GM19438 (cell line): ENCODE results near the gene MVB12B.

Source experiments
- ATAC-seq: cut with Tn5 transposase; IDR thresholded peaks from one replicate; pipeline ENCODE4 v1.9.1; 2021; ENCODE audit warnings: low read depth; ENCODE audit not compliant: unreplicated experiment

The MVB12B gene

DNA sequence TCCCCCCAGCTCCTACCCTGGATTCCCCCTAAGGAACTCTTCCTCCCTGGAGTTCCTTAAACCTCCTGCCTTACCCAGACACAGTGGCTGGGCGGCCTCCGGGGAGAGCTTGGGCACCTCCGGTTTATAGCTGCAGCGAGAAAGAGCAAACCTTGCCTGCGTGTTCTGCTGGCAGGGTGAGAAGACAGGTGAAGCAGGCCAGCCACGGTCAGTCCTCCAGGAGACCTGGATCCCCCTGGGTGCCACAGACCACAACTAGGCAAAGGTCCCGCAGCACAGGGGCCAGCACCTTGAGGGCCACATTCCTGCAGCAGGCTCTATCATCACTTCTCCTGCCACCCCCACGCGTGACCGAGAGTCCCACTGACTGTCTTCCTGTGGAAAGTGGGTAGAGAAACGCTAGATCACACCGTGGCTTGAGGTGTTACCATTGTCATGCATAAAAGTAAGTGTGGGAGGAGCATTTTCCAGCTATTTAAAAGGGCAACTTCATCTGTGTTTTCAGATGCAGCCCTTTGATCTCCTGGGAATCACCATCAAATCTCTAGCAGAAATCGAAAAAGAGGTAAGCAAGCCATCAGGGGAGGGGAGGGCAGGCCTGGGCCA lies 156.9 kb downstream of the MVB12B start:
- no peak for ATAC-seq

DNA sequence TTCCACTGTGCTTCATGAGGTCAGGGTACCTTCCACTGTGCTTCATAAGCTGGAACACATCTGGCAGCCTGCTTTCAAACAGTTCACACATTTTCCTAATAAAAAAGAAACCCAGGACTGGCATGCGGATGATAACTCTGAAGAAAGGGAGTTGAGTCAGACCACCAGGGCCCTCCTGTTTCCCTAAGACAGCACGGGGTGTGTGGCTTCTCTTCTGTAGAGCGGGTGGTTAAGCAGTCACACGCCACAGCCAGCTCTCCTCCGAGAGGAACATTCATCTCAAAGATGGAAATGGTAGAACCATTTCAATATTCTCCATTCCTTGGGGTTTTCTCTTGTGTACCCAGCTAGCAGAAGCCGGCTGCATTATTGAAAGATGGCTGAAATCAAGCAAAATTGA lies 159.0 kb downstream of the MVB12B start:
- ATAC-seq, result no peak

DNA sequence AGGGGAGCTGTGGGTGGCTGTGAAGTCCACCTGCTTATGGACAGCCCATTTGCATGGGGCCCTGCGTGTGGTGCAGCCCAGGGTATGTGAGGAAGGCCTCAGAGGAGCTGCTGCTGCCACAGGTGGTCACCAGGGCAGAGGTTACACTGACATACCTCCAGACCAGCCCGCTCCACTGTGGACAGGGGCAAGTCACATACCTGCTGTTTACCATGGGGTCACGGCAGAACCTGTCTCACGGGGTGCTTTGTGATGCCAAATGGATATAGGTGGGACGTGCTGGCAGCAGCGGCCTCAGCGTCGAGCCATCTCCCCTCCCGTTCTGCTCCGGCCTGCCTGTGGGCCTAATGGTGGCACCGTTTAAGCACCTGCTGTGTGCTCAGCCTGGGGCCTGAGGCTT lies 159.6 kb downstream of the MVB12B start:
- ATAC-seq, result no peak

DNA sequence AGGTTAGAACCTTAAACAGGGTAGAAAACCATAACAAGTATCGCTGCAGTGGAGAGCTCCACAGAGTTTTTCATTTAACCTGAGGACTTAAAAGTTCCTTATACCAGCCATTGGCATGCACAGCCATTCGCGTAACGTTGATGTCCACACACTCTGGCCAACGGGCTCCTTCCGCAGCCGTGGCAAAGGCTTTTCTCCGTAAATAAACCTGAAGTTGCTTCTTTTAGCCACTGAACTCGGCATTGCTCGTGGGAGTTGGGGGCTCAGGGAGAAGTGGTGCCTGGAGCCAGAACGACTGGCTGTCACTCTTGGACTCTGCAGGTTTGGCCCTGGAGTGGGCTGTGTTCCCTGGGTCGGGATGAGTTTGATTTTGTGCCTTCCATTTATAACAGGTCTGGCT lies 161.2 kb downstream of the MVB12B start:
- ATAC-seq, result no peak

- no peak for ATAC-seq
Observed at GRCh38 chr9:126488310-126488709, 161.7 kb downstream of the MVB12B start.

GRCh38 chr9:126488881-126489404 lies 162.3 kb downstream of the MVB12B start:
- no peak for ATAC-seq

- no peak for ATAC-seq
Observed at GRCh38 chr9:126489581-126490213, 163.1 kb downstream of the MVB12B start.

DNA sequence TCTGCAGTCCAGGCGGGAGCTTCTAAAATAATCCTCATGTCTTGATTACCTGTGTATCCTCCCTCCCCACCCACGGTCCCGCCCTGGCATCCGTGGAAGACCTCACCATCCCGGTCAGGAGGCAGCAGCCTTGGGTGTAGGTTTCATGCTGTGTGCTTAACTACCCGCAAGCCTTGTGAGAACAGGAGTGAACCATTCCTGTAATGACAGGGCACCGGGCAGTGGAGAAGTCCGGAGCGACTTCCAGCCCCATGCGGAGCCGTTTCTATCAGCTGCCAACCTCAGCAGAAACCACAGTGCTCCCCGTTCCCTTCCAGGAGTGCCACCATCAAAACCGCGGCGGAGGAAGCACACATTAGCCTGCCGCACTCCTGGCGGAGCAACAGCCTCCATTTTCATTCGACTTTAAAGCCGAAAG lies 163.6 kb downstream of the MVB12B start:
- ATAC-seq, result no peak

DNA sequence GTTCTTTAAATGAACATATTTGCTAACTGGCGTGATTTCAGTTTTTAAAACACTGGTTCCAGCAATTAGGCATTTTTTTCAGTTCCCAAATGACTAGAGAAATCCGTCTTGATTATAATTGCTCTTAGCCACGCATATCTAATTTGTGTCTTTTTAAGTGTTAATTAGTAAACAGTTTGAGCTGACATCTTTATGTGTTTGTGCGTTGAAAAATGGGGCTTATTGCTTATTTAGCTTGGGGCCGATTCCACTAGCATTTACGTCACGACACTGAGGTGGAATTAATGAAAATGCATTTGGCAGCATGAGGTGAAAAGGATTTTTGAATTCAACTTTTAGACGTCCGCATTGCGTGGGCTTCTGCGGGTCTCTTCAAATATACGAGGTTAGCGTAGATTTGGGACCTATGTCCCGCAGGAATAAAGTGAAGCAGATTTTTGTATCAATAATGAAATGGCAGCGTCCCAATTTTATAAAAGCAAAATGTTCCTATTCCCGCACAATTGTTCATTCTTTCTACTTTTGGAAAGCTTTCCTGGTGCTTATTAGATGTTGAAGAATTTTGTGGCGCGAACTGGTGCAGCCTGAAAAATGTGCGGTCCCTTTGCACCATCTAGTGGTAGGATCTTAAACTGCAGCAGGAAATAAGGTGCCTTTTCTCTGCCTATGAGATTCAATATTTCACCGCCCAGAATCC lies 164.4 kb downstream of the MVB12B start:
- no peak for ATAC-seq

DNA sequence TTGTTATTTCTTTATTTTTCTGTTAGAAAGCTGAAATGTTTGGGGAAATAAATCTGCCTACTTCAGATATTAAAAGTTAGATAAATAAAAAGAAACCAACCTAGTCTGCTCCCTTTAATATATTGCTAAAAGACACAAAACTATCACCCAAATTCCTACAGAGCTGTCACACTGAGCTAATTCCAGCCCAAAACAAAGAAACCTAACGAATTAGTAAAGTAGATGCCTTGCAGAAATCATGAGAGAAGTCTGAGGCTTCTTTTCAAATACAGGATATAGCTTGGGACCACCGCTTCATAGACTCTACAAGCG lies 164.9 kb downstream of the MVB12B start:
- no peak for ATAC-seq

DNA sequence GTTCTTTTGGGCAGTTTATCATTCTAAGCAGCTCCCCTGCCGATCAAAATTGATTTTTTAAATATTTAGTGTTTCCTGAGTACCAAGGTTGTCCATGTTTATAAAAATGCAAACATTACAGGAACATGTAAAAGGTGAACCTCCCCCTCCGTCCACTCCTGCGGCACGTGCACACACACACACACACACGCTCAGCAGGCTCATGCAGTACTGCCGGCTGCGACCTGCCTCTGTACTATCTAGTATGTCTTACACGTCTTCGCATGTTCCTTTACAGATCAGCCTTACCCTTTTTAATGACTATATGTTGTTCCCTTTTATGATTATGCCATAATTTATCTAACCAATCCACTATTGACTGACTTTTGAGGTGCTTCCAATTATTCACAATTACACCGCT lies 165.3 kb downstream of the MVB12B start:
- no peak for ATAC-seq

GRCh38 chr9:126494264-126494663 lies 167.6 kb downstream of the MVB12B start:
- ATAC-seq, result no peak

DNA sequence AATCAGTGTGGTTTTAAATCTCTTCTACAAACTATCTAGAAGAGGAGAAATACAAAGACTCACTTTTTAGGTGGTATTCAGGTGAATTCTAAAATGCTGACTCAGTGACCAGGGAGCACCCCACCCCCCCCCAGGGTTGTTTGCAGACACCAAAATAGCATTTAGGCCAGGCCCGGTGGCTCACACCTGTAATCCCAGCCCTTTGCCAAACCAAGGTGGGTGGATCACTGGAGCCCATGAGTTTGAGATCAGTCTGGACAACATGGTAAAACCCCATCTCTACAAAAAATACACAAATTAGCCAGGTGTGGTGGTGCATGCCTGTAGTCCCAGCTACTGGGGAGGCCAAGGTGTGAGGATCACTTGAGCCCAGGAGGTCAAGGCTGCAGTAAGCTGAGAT lies 168.1 kb downstream of the MVB12B start:
- no peak for ATAC-seq

GRCh38 chr9:126495411-126496180 lies 169.0 kb downstream of the MVB12B start:
- no peak for ATAC-seq

GRCh38 chr9:126496181-126496576 lies 169.6 kb downstream of the MVB12B start:
- ATAC-seq, result no peak

GRCh38 chr9:126496781-126497659 lies 170.4 kb downstream of the MVB12B start:
- ATAC-seq, result no peak

- no peak for ATAC-seq
Observed at GRCh38 chr9:126497660-126498275, 171.1 kb downstream of the MVB12B start.

- ATAC-seq, result no peak
Observed at GRCh38 chr9:126498331-126498730, 171.7 kb downstream of the MVB12B start.

GRCh38 chr9:126499005-126499910 lies 172.6 kb downstream of the MVB12B start:
- ATAC-seq, result no peak
